HEK293T (cell line): ENCODE measurements around the gene SOD2.
"Not testable (repeated sequence)": the region's sequence is repeated elsewhere in the genome, so short reads cannot be mapped to it uniquely, and the experiment has no call there.

Experiments used
- CTCF ChIA-PET: fragments of 350-600 bp; formaldehyde crosslinking; extraction: SDS; loops from one replicate; lab custom pipeline; 2021; ENCODE audit warnings: antibody characterized with exemption, inconsistent platforms; lab: Yijun Ruan, JAX
- POLR2A ChIA-PET: fragments of 350-600 bp; formaldehyde crosslinking; extraction: SDS; loops from one replicate; lab custom pipeline; 2020; ENCODE audit warnings: antibody characterized with exemption, inconsistent platforms; lab: Yijun Ruan, JAX
- DNase-seq: peaks from one replicate; pipeline ENCODE4 v3.0.0; 2012; ENCODE audit warnings: mixed read lengths; ENCODE audit errors: extremely low spot score
- ARNT ChIP-seq: fragments of 450-650 bp; IDR thresholded peaks from 2 replicates; pipeline ENCODE4 v1.6.1; 2017; ENCODE audit warnings: mild to moderate bottlenecking
- BHLHE40 ChIP-seq: fragments of 450-650 bp; IDR thresholded peaks from 2 replicates; pipeline ENCODE4 v1.6.1; 2016; ENCODE audit warnings: mild to moderate bottlenecking, moderate library complexity, borderline replicate concordance
- CTBP1 ChIP-seq: fragments of 450-650 bp; IDR thresholded peaks from 2 replicates; pipeline ENCODE4 v1.6.1; 2016; ENCODE audit warnings: borderline replicate concordance
- ELF4 ChIP-seq: fragments of 450-650 bp; IDR thresholded peaks from 2 replicates; pipeline ENCODE4 v1.6.1; 2017; ENCODE audit warnings: antibody characterized with exemption
- FOXA1 ChIP-seq: fragments of 450-650 bp; IDR thresholded peaks from 2 replicates; pipeline ENCODE4 v1.6.1; 2016; ENCODE audit warnings: mild to moderate bottlenecking
- FOXK2 ChIP-seq: fragments of 450-650 bp; IDR thresholded peaks from 2 replicates; pipeline ENCODE4 v1.6.1; 2016; ENCODE audit warnings: mild to moderate bottlenecking
- FOXM1 ChIP-seq: fragments of 450-650 bp; IDR thresholded peaks from 2 replicates; pipeline ENCODE4 v1.6.1; 2017; ENCODE audit warnings: mild to moderate bottlenecking, borderline replicate concordance
- HDGF ChIP-seq: fragments of 450-650 bp; IDR thresholded peaks from 2 replicates; pipeline ENCODE4 v1.6.1; 2017; ENCODE audit warnings: antibody characterized with exemption, borderline replicate concordance
- L3MBTL2 ChIP-seq: fragments of 450-650 bp; conservative IDR thresholded peaks from 2 replicates; pipeline ENCODE4 v1.6.1; 2016; ENCODE audit warnings: mild to moderate bottlenecking
- LEF1 ChIP-seq: fragments of 450-650 bp; IDR thresholded peaks from 2 replicates; pipeline ENCODE4 v1.6.1; 2017; ENCODE audit warnings: mild to moderate bottlenecking, borderline replicate concordance
- NFRKB ChIP-seq: fragments of 450-650 bp; IDR thresholded peaks from 2 replicates; pipeline ENCODE4 v1.6.1; 2016; ENCODE audit warnings: mild to moderate bottlenecking, moderate library complexity
- SP1 ChIP-seq: fragments of 450-650 bp; IDR thresholded peaks from 2 replicates; pipeline ENCODE4 v1.6.1; 2017
- SUZ12 ChIP-seq: fragments of 450-650 bp; IDR thresholded peaks from 2 replicates; pipeline ENCODE4 v1.6.1; 2016; ENCODE audit warnings: mild to moderate bottlenecking
- TARDBP ChIP-seq: fragments of 450-650 bp; IDR thresholded peaks from 2 replicates; pipeline ENCODE4 v1.6.1; 2016
- ZNF384 ChIP-seq: fragments of 450-650 bp; IDR thresholded peaks from 2 replicates; pipeline ENCODE4 v1.6.1; 2016
- TF ChIP-seq, protein P1 (sequence below): fragments of 450-650 bp; IDR thresholded peaks from 2 replicates; pipeline ENCODE4 v1.6.1; 2016

SOD2 gene

DNA sequence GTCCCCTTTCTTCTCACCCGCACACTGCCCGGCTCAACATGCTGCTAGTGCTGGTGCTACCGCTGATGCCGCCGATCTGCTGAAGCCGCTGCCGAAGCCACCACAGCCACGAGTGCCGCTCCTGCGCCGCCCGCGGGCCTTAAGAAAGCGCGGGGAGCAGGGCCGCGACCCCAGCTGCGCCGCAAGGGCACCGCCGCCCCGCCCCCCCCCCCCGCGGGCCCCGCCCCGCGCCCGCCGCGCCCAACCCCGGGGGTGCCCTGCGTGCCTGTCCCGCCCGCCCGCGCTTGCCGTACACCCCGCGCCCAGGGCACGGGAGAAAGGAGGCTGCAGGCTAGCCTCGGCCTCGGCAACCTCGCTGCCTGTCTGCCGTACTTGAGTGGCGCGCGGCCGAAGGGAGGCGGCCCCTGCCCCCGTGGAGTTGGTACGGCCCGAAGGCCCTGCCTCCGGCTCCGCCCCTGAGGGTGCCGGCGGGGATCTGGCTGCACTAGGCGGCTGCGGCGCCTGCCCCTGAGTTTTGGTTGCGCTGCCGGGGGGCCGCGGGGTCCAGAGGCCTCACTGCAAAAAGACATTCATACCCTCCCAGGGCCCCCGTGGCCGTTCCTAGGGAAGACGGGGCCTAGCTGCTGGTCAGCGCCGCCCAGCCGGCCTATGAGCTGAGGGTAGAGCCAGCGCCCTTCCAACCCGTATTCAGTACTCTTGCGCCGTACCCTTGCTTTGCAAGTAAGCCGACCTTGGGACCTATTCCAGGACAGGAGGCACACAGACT, at the start of gene SOD2:
TSS of gene SOD2 (minus strand) at position 114 of the 766 bp plus-strand sequence. CDS start at position 40, 74 bp downstream.
- TF ChIP-seq NFRKB (no peak), SP1 (no peak), BHLHE40 (no peak; the same call in 1 of the 2 replicates), ZNF384 (no peak), LEF1 (0 out of 2 replicates have a peak, but pooled peaks have one; percentile 37), TARDBP (no peak), L3MBTL2 (no peak; the same call in 1 of the 2 replicates), ARNT (0 out of 2 replicates have a peak, but pooled peaks have one; percentile 12), SUZ12 (no peak), HDGF (no peak), FOXA1 (no peak), CTBP1 (no peak), FOXM1 (no peak), ELF4 (no peak), FOXK2 (no peak)
- TF ChIP-seq, protein P1, sequence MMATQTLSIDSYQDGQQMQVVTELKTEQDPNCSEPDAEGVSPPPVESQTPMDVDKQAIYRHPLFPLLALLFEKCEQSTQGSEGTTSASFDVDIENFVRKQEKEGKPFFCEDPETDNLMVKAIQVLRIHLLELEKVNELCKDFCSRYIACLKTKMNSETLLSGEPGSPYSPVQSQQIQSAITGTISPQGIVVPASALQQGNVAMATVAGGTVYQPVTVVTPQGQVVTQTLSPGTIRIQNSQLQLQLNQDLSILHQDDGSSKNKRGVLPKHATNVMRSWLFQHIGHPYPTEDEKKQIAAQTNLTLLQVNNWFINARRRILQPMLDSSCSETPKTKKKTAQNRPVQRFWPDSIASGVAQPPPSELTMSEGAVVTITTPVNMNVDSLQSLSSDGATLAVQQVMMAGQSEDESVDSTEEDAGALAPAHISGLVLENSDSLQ = peak; percentile 70
- DNase-seq = peak; percentile 91
- ChIA-PET CTCF (no interaction called here), POLR2A (interaction anchor here (0.6 to 3.5 kb wide), 12 partner anchors 8 to 122 kb away, joined by 3 to 25 read pairs (median 3); partner anchors contain the start of genes MRPL18 and WTAP)

DNA sequence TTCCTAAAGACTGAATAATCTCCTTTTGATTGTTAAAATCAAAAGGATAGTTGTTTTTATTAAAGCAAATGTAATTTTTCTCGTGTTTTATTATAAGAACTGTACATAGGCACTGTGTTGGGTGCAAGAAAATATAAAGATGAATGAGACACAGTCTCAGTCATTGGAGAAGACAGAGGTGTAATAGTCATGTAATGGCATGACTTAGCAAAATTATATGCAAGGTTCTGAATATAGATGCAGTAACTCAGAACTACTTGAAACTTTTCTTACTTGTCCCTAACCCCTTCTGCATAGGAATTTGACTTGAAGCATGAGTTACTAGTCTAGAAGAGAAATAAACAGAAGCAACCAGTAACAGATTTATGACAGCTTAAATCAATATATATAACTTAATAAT, 49.1 kb upstream of the SOD2 start:
- POLR2A ChIA-PET = no interaction called here
- DNase-seq = no peak
- CTCF ChIA-PET = no interaction called here
- TF ChIP-seq ARNT (no peak), ZNF384 (no peak), HDGF (no peak), TARDBP (no peak), SP1 (no peak), FOXK2 (no peak), LEF1 (no peak), FOXM1 (no peak), NFRKB (no peak), L3MBTL2 (no peak), FOXA1 (no peak), SUZ12 (no peak), ELF4 (no peak), BHLHE40 (no peak), CTBP1 (no peak)
- TF ChIP-seq, protein P1 = no peak

DNA sequence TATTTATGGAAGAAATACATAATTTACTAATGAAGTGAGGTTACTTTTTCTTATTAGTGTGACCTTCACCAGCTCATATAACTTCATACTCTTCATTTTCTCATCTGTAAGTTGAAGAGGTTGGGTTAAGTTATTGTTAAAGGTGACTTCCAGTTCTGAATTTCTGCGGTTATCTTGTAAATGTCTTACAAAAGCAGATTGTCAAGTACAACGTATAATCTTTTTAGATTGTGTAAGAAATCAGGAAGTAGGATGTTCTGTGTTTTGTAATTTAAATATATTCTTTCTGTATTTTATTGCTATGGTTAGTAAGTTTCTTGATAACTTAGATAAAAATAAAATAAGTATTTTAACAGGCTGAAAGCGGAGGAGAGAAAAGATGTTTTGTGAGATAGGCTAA, 46.3 kb upstream of the SOD2 start:
- CTCF ChIA-PET = no interaction called here
- POLR2A ChIA-PET = no interaction called here
- TF ChIP-seq CTBP1 = no peak
- TF ChIP-seq ARNT = no peak
- TF ChIP-seq TARDBP = no peak
- no peak for TF ChIP-seq NFRKB
- TF ChIP-seq BHLHE40 = no peak
- no peak for TF ChIP-seq SP1
- no peak for TF ChIP-seq FOXK2
- no peak for TF ChIP-seq ZNF384
- TF ChIP-seq, protein P1 = no peak
- no peak for TF ChIP-seq ELF4
- TF ChIP-seq HDGF = no peak
- TF ChIP-seq LEF1 = no peak
- TF ChIP-seq SUZ12 = no peak
- no peak for TF ChIP-seq FOXA1
- TF ChIP-seq FOXM1 = no peak
- no peak for TF ChIP-seq L3MBTL2
- DNase-seq = no peak

DNA sequence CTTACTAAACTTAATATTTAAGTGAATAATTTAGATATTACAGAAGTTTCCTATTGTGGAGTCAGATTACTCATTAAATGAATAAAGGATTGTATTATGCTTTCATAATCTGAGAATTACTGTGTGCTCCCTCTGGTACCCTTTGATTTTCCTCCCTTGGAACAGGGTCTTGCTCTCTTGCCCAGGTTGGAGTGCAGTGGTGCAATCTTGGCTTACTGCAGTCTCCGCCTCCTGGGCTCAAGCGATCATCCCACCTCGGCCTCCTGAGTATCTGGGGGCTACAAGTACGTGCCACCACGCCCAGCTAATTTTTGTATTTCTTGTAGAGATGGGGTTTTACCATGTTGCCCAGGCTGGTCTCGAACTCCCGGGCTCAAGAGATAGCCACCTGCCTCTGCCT, 43.9 kb upstream of the SOD2 start:
- DNase-seq = no peak
- TF ChIP-seq HDGF = no peak
- TF ChIP-seq NFRKB = no peak
- TF ChIP-seq ZNF384 = no peak
- no peak for TF ChIP-seq LEF1
- no peak for TF ChIP-seq FOXM1
- no peak for TF ChIP-seq FOXA1
- TF ChIP-seq SUZ12 = no peak
- TF ChIP-seq L3MBTL2 = no peak
- no peak for TF ChIP-seq BHLHE40
- no peak for TF ChIP-seq ELF4
- no peak for TF ChIP-seq FOXK2
- ChIA-PET CTCF (interaction anchor here (1.2 kb wide), 1 partner anchor 8 kb away, joined by 3 read pairs; no protein-coding TSS in a partner anchor), POLR2A (interaction anchor here (0.6 to 2.4 kb wide), 3 partner anchors 10 to 79 kb away, joined by 3 to 24 read pairs (median 3); partner anchors contain the start of gene WTAP)

DNA sequence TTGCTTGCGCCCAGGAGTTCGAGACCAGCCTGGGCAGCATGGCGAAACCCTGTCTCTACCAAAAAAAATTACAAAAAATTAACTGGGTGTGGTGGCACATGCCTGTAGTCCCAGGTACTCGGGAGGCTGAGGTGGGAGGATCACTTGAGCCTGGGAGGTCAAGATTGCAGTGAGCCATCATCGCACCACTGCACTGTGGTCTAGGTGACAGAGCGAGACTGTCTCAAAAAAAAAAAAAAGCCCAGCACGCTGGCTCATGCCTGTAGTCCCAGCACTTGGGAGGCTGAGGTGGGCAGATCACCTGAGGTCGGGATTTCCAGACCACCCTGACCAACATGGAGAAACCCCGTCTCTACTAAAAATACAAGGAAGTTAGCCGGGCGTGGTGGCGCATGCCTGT, 40.4 kb upstream of the SOD2 start:
- POLR2A ChIA-PET = interaction anchor here (2.8 kb wide), 1 partner anchor 27 kb away, joined by 8 read pairs; the partner anchor contains the start of gene ACAT2
- not testable (repeated sequence) for DNase-seq
- CTCF ChIA-PET = interaction anchor here (1.0 kb wide), 1 partner anchor 193 kb away, joined by 3 read pairs; no protein-coding TSS in a partner anchor

DNA sequence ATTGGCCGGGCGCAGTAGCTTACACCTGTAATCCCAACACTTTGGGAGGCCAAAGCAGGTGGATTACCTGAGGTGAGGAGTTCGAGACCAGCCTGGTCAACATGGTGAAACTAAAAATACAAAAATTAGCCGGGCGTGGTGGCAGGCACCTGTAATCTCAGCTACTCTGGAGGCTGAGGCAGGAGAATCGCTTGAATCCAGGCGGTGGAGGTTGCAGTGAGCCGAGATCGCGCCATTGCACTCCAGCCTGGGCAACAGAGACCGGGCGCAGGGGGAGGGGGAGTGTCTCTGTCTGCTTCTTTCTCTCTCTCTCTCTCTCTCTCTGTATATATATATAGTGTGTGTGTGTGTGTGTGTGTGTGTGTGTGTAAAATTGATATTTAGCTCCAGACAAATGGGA, 39.5 kb upstream of the SOD2 start:
- POLR2A ChIA-PET = interaction anchor here (0.5 to 2.8 kb wide), 4 partner anchors 28 to 74 kb away, joined by 3 to 9 read pairs (median 6); partner anchors contain the start of genes ACAT2, MRPL18 and TCP1

More for the DNA sequence above, 39.5 kb upstream of the SOD2 start:
- DNase-seq = not testable (repeated sequence)
- CTCF ChIA-PET = interaction anchor here (0.7 to 1.0 kb wide), 2 partner anchors 41 to 192 kb away, joined by 3 read pairs; no protein-coding TSS in a partner anchor
